MM.1S (cell line): Measurements from ENCODE around the gene TGIF1.

Experiments
- DNase-seq: peaks from one replicate; pipeline ENCODE4 v3.0.0-alpha.2; 2015
- H2AFZ ChIP-seq: fragments of 300-600 bp; sonication (generic); 2 replicates; pipeline ENCODE4 v1.6.0; 2016; ENCODE audit warnings: antibody characterized with exemption, low read length
- H3F3A ChIP-seq: fragments of 300-600 bp; sonication (generic); 2 replicates; pipeline ENCODE4 v1.6.1; 2016; ENCODE audit warnings: mild to moderate bottlenecking, antibody characterized with exemption, low read length, moderate library complexity, mixed read lengths; ENCODE audit not compliant: insufficient read depth
- H3K27ac ChIP-seq: fragments of 300-600 bp; sonication (generic); 2 replicates; pipeline ENCODE4 v1.5.1; 2016; ENCODE audit warnings: mild to moderate bottlenecking, low read length
- H3K27me3 ChIP-seq: fragments of 300-600 bp; sonication (generic); replicated peaks from 2 replicates; pipeline ENCODE4 v1.6.0; 2016; ENCODE audit warnings: low read length; ENCODE audit not compliant: insufficient read depth
- H3K36me3 ChIP-seq: fragments of 300-600 bp; sonication (generic); replicated peaks from 2 replicates; pipeline ENCODE4 v1.6.1; 2016; ENCODE audit warnings: mild to moderate bottlenecking, low read length, mixed read lengths; ENCODE audit not compliant: insufficient read depth
- H3K4me1 ChIP-seq: fragments of 300-600 bp; sonication (generic); 2 replicates; pipeline ENCODE4 v1.6.1; 2016; ENCODE audit warnings: low read length, mixed read lengths
- H3K4me2 ChIP-seq: fragments of 300-600 bp; sonication (generic); 2 replicates; pipeline ENCODE4 v1.6.0; 2016; ENCODE audit warnings: low read depth, low read length
- H3K4me3 ChIP-seq: fragments of 300-600 bp; sonication (generic); 2 replicates; pipeline ENCODE4 v1.5.1; 2016; ENCODE audit warnings: low read length, mixed read lengths
- H3K79me2 ChIP-seq: fragments of 300-600 bp; sonication (generic); 2 replicates; pipeline ENCODE4 v1.6.1; 2016; ENCODE audit warnings: mixed run types, low read length, mixed read lengths
- H3K9ac ChIP-seq: fragments of 300-600 bp; sonication (generic); 2 replicates; pipeline ENCODE4 v1.6.1; 2016; ENCODE audit warnings: low read length, mixed read lengths
- H3K9me2 ChIP-seq: fragments of 300-600 bp; sonication (generic); replicated peaks from 2 replicates; pipeline ENCODE4 v1.6.1; 2016; ENCODE audit warnings: mild to moderate bottlenecking, low read length, mixed read lengths; ENCODE audit not compliant: insufficient read depth
- H3K9me3 ChIP-seq: fragments of 300-600 bp; sonication (generic); replicated peaks from 2 replicates; pipeline ENCODE4 v1.6.1; 2016; ENCODE audit warnings: mild to moderate bottlenecking, low read length, mixed read lengths; ENCODE audit not compliant: insufficient read depth
- H4K20me1 ChIP-seq: fragments of 300-600 bp; sonication (generic); 2 replicates; pipeline ENCODE4 v1.6.1; 2016; ENCODE audit warnings: mild to moderate bottlenecking, low read length, moderate library complexity, mixed read lengths; ENCODE audit not compliant: insufficient read depth
- CTCF ChIP-seq: fragments of 300-600 bp; sonication (generic); IDR thresholded peaks from 2 replicates; pipeline ENCODE4 v1.5.1; 2016; ENCODE audit warnings: antibody characterized with exemption, low read length, mixed read lengths
- EZH2 ChIP-seq: fragments of 300-600 bp; sonication (generic); optimal IDR thresholded peaks from 2 replicates; pipeline ENCODE3; 2017; ENCODE audit warnings: low read depth, mild to moderate bottlenecking, antibody characterized with exemption, low read length, mixed read lengths
- EZH2phosphoT487 ChIP-seq: fragments of 300-600 bp; sonication (generic); IDR thresholded peaks from 2 replicates; pipeline ENCODE4 v1.6.1; 2018; ENCODE audit warnings: antibody characterized with exemption, low read length

The TGIF1 gene

GRCh38 chr18:3485153-3486149 lies 35.5 kb downstream of the TGIF1 start:
- no peak overlapping the region for H2AFZ ChIP-seq
- H3K4me1 ChIP-seq = no peaks in the 10 kb centered on the region
- H3K79me2 ChIP-seq = no peaks in the 10 kb centered on the region
- H3K9ac ChIP-seq = no peak overlapping the region
- H4K20me1 ChIP-seq = no peaks in the 10 kb centered on the region
- TF ChIP-seq EZH2phosphoT487 (no peak), EZH2 (no peak), CTCF (no peak)
- no peaks in the 10 kb centered on the region for H3K9me3 ChIP-seq
- no peak overlapping the region for H3K4me2 ChIP-seq
- no peak overlapping the region for H3K27ac ChIP-seq
- no peaks in the 10 kb centered on the region for H3F3A ChIP-seq
- no peaks in the 10 kb centered on the region for H3K27me3 ChIP-seq
- no peak overlapping the region for H3K4me3 ChIP-seq
- no peaks in the 10 kb centered on the region for H3K36me3 ChIP-seq
- H3K9me2 ChIP-seq = no peaks in the 10 kb centered on the region
- no peak for DNase-seq

GRCh38 chr18:3486512-3486911 lies 36.5 kb downstream of the TGIF1 start:
- no peaks in the 10 kb centered on the region for H4K20me1 ChIP-seq
- H3K4me1 ChIP-seq = no peaks in the 10 kb centered on the region
- no peak overlapping the region for H3K4me2 ChIP-seq

GRCh38 chr18:3489462-3489861 lies 39.5 kb downstream of the TGIF1 start:
- H3F3A ChIP-seq = no peaks in the 10 kb centered on the region
- no peaks in the 10 kb centered on the region for H3K27me3 ChIP-seq
- DNase-seq = no peak
- no peaks in the 10 kb centered on the region for H3K4me1 ChIP-seq
- H4K20me1 ChIP-seq = no peaks in the 10 kb centered on the region
- H3K36me3 ChIP-seq = no peaks in the 10 kb centered on the region
- H3K27ac ChIP-seq = no peak overlapping the region
- H3K9me3 ChIP-seq = no peaks in the 10 kb centered on the region
- H2AFZ ChIP-seq = no peak overlapping the region
- H3K4me2 ChIP-seq = no peak overlapping the region
- no peak overlapping the region for H3K4me3 ChIP-seq
- TF ChIP-seq CTCF = no peak
- no peak for TF ChIP-seq EZH2phosphoT487
- TF ChIP-seq EZH2 = no peak
- no peak overlapping the region for H3K9ac ChIP-seq
- H3K79me2 ChIP-seq = no peaks in the 10 kb centered on the region
- H3K9me2 ChIP-seq = no peaks in the 10 kb centered on the region

More at GRCh38 chr18:3486512-3486911, 36.5 kb downstream of the TGIF1 start:
- Histone ChIP-seq H3K27me3 (no peaks in the 10 kb centered on the region), H3K4me3 (no peak overlapping the region), H3K27ac (no peak overlapping the region), H3F3A (no peaks in the 10 kb centered on the region), H3K79me2 (no peaks in the 10 kb centered on the region), H3K9me3 (no peaks in the 10 kb centered on the region), H2AFZ (no peak overlapping the region), H3K9me2 (no peaks in the 10 kb centered on the region), H3K36me3 (no peaks in the 10 kb centered on the region), H3K9ac (no peak overlapping the region)
- TF ChIP-seq EZH2 = no peak
- no peak for TF ChIP-seq CTCF
- no peak for TF ChIP-seq EZH2phosphoT487
- DNase-seq = no peak
